HL-60 (cell line): ENCODE data around the gene SLC35D2.

Experiments
- CTCF ChIP-seq: IDR thresholded peaks from one replicate; pipeline ENCODE4 v1.5.1; 2011; ENCODE audit warnings: low read length, control low read depth, inconsistent platforms; ENCODE audit not compliant: insufficient read depth
- GABPA ChIP-seq: IDR thresholded peaks from 2 replicates; pipeline ENCODE4 v1.6.1; 2012; ENCODE audit warnings: low read depth

- TF ChIP-seq CTCF (no peak), GABPA (no peak)
These were observed 38.9 kb downstream of the SLC35D2 start for GRCh38 chr9:96344458-96345180.
